ENCODE measurements around the gene POR.
"Not testable (repeated sequence)": the region's sequence is repeated elsewhere in the genome, so short reads cannot be mapped to it uniquely, and the experiment has no call there.

Gene POR

DNA sequence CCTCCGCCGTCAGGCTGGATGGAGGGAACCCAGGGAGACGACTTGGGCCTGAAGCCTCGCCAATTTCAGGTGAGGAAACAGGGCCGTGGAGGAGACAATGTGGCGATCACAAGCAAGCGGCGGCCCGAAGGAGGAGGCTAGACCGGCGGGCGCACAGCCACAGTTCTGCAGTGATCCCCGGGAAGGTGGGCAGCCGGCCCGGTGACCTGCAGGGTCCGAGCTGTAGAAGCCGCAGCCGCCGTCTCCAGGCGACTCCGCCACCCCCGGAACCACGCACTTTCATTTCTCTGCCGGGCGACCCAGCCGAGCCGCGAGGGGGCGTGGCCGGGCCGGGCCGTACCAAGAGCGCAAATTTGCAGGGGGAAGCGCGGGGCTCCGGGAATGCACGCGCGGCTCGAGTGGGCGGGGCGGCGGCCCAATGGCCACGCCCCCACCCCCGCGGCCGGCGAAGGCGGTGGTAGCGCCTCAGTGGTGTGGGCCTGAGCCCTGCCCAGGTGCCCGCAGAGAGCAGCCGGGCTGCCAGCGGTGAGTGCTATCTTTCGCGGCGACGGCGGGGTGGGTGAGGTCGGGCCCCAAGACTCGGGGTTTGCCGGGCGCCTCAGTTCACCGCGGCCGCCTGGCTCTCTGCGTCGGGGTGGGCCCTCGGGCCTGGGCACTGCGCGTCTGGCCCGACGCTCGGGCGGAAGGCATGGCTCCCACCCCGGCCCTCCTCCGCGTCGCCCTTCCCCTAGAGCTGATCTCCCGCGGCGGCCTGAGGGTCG lies at the start of gene POR:
TSS of gene POR (plus strand) at position 501 of the 761 bp plus-strand sequence. CDS start 38,847 bp downstream, outside the sequence.
- DNase-seq, result peak; percentile 65 to 99 (median 95)

DNA sequence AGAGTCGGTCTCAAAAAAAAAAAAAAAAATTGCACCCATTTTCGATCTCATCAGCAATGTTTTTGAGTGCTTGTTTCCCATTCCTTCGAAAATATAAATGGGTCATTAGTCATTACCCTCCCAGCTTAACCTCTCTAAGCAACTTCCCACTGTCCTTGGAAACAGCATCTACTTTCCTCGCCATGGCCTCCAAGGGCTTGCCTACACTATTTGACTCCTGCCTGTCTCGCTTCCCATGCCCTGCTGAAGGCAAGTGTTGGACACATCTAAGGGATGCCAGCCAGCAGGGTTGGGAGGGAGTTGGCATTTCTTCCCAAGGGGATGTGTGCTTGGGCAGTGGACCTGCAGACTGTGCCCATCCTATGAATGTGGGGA lies 48.9 kb upstream of the POR start:
- DNase-seq, result peak in 4 of 51 donors; percentile 24 to 48 (median 34)

DNA sequence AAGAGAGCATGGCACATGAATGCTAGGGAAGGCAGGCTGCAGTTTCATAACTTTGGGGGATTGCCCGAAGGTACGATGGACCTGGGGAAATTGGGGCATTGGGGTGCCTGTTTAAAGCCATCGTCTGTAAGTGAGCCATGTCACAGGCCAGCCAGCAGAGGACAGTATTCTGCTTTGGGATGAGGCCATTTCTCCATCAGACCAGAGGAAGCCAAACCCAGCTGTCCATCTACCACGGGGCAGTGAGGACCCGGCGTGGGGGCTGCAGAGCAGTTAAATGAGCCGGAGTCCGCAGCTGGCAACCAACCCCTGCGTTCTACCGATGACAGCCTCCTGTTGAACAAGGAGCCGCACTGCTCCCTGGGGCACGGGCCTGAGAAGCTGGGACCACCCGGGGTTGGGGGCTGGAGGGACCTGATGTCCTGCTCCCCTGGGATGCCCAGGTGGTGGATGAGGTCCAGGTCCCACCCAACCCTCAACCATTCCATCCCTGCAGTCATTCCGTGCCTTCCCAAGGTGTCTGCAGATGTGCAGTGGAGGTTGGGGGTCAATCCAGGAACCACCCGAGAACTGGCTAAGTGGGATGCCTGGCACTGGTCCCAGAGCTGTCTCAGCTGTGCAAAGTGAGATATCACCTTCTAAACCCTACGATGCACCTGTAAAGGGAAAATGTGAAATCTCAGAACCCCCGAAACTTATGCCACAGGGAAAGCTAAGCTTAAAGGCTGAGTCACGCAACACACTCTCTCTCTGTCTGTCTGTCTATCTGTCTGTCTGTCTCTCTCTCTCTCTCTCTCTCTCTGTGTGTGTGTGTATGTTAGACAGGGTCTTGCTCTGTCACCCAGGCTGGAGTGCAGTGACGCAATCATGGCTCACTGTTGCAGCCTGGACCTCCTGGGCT lies 48.2 kb upstream of the POR start:
- peak in 45 of 51 donors; percentile 4 to 66 (median 25) for DNase-seq

DNA sequence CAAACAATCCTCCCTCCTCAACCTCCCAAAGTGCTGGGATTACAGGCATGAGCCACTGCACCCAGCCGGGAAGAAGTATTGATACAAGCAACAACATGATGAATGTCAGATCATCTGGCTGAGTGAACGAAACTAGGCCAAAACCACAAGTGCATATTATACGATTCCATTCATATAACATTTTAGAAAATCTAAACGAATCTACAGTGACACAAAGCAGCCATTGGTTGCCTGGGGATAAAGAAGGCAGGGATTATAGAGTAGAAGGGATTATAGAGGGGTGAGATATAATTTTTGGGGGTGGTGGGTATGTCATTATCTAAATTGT lies 47.6 kb upstream of the POR start:
- no peak for DNase-seq

- DNase-seq, result no peak
Observed at GRCh38 chr7:75868153-75868552, 46.8 kb upstream of the POR start.

DNA sequence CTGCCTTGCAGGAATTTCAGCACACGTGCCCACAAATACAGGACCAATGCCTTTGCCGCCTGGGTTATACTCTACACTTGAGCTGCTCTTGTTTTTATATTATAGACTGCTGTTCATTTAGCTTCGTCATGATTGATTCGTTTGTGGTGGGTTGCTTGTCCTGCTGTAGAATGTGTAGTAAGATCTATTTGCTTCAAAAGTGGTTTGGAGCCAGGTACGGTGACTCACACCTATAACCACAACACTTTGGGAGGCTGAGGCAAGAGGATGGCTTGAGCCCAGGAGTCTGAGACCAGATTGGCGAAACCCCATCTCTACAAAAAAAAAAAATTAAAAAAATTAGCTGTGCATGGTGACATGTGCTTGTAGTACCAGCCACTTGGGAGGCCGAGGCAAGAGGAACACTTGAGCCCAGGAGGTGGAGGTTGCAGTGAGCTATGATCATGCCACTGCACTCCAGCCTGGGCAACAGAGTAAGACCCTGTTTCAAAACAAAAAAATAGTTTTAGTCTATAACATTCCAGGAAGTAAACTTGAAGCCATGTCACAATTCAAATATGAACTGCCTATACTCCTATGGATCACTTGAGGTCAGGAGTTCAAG lies 45.1 kb upstream of the POR start:
- DNase-seq, result no peak

DNA sequence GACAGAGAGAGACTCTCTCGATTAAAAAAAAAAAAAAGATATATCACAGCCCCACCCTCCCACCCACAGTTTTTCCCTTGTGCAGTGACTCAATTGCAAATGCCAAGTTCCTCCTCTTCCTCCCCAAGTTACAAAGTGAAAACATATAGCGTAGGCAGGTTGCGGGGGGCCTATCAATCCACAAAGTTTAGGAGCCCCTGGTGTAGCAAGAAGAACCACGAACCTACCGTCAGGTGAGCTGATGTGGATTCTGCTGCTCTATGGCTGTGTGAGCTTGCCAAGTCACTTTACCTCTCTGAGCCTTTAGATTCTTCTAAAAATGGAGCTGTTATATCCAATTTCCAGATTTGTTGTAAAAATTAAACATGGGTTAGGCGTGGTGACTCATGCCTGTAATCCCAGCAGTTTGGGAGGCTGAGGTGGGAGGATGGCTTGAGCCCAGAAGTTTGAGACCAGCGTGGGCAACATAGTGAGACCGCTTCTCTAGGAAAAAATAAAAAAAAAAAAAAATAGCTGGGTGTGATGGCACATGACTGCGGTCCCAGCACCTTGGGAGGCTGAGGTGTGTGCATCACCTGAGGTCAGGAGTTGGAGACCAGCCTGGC lies 44.3 kb upstream of the POR start:
- no peak for DNase-seq

- no peak for DNase-seq
Observed at GRCh38 chr7:75872073-75872782, 42.7 kb upstream of the POR start.

GRCh38 chr7:75874180-75874579 lies 40.8 kb upstream of the POR start:
- not testable (repeated sequence) for DNase-seq

DNA sequence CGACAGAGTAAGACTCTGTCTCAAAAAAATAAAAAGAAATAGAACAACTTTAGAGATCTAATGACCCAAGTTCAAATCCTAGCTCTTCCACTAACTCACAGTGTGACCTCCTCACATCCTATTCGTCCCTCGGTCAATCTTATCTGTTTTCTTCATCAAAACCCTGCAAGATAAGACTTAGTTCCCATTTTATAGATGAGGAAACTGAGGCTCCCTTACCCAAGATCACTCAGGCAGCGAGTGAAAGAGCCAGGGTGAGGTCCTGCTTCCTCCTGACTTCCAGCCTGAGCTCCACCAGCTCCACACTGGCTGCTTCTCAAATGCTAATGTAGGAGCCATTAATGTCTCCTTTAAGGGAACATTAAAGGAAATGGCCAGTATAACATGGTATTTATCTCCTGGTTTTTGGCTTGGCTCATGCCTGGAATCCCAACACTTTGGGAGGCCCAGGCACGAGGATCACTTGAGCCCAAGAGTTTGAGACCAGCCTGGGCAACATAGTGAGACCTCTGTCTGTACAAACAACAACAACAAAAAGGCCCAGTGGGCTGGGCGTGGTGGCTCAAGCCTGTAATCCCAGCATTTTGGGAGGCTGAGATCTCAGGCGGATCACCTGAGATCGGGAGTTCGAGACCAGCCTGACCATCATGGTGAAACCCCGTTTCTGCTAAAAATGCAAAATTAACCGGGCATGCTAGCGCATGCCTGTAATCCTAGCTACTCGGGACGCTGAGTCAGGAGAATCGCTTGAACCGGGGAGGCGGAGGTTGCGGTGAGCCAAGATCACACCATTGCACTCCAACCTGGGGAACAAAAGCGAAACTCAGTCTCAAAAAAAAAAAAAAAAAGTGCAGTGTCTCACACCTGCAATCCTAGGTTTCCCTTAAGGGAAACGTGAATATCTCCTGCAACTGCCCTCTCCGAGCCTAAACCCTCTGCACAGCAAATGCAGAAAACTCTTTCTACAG lies 39.6 kb upstream of the POR start:
- no peak for DNase-seq

- DNase-seq, result no peak
Observed at GRCh38 chr7:75876126-75876881, 38.7 kb upstream of the POR start.

DNA sequence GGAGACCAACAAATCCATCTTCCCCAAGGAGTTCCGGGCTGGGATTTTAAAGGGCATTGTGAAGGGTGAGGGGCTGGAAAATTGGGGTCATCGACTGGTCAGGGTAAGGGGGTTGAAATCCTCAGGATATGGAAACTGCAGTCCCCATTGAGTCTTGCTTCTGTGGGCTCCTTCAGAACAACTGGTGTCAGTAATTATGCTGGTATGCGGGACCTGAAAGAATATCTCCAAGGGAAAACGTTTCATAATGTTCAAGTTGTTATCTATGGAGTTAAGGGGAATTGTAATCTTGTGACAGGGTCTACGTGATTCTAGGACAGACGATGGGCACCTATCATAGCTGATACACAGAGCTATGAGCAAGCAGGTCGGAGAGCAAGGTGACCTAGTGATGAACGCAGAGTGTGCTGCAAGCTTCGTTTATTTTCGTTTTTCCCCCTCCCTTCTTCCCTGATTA lies 36.6 kb upstream of the POR start:
- no peak for DNase-seq

GRCh38 chr7:75878769-75879611 lies 36.0 kb upstream of the POR start, which contains the start of gene RHBDD2:
Gene RHBDD2 (plus strand): TSS chr7:75879034. CDS start chr7:75879083, 49 bp downstream.
- DNase-seq, result peak; percentile 64 to 97 (median 93)

DNA sequence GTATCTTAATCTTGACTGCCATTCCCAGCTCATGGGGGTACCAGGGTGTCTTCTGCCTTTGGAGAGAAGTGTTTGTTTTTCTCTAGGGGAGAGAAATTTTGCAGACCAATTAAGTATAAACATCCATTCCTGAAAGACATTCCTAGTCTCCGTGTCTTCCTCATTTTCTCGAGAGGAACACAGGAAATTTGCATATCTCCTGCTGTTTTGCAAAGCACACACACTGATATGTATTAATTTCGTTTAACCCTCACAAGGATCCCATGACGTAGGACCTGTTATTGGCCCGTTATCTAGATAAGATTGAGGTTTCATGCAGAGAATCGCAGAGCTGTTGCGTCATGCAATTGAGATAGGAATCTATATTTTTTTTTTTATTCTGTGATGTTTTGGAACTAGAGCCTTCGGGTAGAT lies 35.2 kb upstream of the POR start:
- no peak for DNase-seq

DNA sequence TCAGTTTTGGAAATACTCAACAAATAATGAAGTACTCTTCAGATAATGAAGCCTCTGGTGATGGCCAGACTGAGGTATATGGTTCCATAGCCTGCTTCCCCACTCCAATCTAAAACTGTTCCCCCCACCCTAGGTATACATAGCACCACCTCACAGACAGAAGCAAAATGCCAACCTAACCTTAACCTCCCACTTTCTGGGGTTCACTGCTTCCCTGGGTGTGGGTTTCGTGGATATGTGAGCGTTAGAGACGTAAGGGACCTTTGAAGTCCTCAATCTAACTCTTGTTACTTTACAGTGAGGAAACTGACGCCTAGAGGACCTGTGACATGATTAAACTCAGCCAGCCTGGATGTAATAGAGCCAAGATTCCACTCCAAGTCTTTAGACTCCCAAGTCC lies 34.7 kb upstream of the POR start:
- no peak for DNase-seq

DNA sequence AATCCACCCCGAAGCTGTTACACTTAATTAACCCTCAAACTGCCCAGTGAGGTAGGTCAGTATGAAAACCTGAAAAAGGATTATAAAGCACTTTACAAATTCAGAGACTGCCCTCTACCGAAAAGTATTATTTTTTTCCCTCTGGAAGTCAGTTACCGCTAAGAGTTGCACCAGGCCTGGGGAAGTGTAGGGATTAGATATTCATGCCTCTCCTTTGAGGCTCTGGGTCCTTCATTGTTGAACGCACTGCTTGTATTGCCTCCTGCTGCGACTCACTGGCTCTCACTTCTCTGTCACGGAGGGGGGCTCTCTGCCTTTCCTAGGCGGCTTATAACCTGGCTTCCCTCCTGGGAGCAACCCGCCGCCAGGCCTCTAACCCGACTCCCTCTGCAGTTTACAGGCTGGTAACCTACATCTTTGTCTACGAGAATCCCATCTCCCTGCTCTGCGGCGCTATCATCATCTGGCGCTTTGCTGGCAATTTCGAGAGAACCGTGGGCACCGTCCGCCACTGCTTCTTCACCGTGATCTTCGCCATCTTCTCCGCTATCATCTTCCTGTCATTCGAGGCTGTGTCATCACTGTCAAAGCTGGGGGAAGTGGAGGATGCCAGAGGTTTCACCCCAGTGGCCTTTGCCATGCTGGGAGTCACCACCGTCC lies 33.4 kb upstream of the POR start:
- no peak for DNase-seq

DNA sequence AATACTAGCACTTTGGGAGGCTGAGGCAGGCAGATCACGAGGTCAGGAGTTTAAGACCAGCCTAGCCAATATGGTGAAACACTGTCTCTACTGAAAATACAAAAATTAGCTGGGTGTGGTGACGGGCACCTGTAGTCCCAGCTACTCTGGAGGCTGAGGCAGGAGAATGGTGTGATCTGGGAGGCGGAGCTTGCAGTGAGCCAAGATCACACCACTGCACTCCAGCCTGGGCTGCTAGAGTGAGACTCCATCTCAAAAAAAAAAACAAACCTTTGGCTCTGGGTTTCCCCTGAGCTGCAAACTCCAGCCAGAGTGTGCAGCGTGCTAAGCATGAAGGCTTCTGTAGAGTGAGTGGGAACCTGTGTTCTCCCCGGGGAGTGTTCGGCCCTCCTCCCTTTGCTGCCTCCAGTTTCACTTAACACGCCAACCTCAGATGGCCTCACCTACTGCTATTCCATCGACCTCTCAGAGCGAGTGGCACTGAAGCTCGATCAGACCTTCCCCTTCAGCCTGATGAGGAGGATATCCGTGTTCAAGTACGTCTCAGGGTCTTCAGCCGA lies 31.6 kb upstream of the POR start:
- DNase-seq, result not testable (repeated sequence)
